Coronary artery (tissue), 2 donors: ENCODE results near the gene ZNF783.
A peak's percentile ranks its signal among the peaks of the same experiment; 100 is the strongest.
"Not testable (repeated sequence)": the region's sequence is repeated elsewhere in the genome, so short reads cannot be mapped to it uniquely, and the experiment has no call there.

Experiments
- DNase-seq: peaks from one replicate; pipeline ENCODE4 v3.0.0-alpha.2; 2017; ENCODE audit warnings: low spot score
- H3K27ac ChIP-seq, 2 donors: fragments of 200-600 bp; sonication (generic); one replicate each; pipeline ENCODE4 v1.5.1; 2016 to 2019
- H3K4me3 ChIP-seq: fragments of 200-600 bp; sonication (generic); 2 replicates; pipeline ENCODE4 v1.5.1; 2016; ENCODE audit warnings: mild to moderate bottlenecking, moderate library complexity
- CTCF ChIP-seq: fragments of 200-600 bp; sonication (generic); IDR thresholded peaks from one replicate; pipeline ENCODE4 v1.5.1; 2019; ENCODE audit warnings: antibody characterized with exemption

Gene ZNF783

GRCh38 chr7:149267733-149268132, 5.7 kb downstream of the ZNF783 start:
- no peak overlapping the region for H3K4me3 ChIP-seq
- no peak overlapping the region for H3K27ac ChIP-seq
- TF ChIP-seq CTCF: no peak
- DNase-seq: no peak

DNA sequence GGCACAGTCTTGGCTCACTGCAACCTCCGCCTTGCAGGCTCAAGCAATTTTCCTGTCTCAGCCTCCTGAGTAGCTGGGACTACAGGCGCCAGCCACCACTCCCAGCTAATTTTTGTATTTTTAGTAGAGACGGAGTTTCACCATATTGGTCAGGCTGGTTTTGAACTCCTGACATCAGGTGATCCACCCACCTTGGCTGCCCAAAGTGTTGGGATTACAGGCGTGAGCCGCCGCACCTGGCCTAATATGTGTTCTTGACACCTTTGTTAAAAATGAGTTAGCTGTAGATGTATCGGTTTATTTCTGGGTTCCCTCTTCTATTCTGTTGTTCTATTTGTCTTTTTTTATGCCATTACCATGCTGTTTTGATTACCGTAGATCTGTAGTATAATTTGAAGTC, 12.4 kb downstream of the ZNF783 start:
- H3K27ac ChIP-seq: not testable (repeated sequence)
- DNase-seq: peak; percentile 56

DNA sequence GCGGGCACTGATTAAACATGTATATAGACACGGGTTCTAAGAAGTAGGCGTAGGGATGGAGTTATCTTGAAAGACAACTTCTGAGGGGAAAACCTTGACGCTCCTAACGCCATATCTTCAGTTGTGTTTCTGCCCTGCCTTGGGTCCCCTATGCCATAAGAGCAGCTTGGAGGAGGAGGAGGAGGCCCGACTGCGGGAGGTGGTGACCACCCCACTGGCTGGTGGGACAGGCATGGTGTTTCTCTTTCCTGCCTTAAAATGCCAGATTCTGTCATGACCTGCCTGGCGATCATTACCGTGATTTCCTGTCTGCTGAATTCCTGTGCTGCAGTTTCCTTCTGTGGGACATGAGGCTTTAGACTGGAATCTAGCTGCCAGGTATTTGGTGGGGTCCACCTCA, 15.9 kb downstream of the ZNF783 start:
- H3K27ac ChIP-seq: no peak overlapping the region
- TF ChIP-seq CTCF: no peak
- H3K4me3 ChIP-seq: no peak overlapping the region
- no peak for DNase-seq

More for the DNA sequence above, 12.4 kb downstream of the ZNF783 start:
- H3K4me3 ChIP-seq: not testable (repeated sequence)

- DNase-seq: peak; percentile 53
- Histone ChIP-seq H3K27ac (no peak overlapping the region), H3K4me3 (no peak overlapping the region)
- no peak for TF ChIP-seq CTCF
Observed at GRCh38 chr7:149278396-149278795, 16.4 kb downstream of the ZNF783 start.

DNA sequence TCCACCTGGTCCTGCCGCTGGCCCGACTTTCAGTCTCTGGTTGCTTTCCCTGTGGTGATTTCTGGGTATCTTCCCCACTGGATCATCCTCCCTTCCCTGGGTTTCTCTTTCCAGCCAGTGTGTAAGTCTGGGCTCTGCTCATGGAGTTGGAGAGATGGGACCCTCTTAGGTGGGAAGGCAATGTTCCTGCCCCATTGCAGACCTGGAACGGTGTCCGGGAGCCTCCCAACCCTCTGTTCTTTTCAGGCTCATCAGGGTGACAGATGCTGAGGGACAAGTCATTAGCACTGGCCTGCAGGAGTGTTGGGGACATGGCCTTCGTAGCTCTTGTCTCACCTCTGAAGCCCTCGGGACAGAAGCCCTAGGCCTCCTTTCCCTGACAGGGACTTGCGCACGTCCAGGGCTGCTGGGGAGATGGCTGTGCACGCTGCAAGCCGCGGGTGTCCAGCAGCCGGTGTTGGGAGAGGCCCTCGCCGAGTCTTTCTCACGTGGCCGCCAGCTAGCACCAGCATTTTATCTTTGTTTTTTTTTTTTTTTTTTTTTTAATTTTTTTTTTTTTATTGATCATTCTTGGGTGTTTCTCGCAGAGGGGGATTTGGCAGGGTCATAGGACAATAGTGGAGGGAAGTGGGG, 17.2 kb downstream of the ZNF783 start:
- DNase-seq: peak; percentile 61
- no peak for TF ChIP-seq CTCF
- Histone ChIP-seq H3K4me3 (no peak overlapping the region), H3K27ac (no peak overlapping the region)

GRCh38 chr7:149280151-149280550, 18.2 kb downstream of the ZNF783 start:
- no peak overlapping the region for H3K4me3 ChIP-seq
- H3K27ac ChIP-seq: no peak overlapping the region
- no peak for TF ChIP-seq CTCF
- no peak for DNase-seq

- H3K4me3 ChIP-seq: no peak overlapping the region
- peak; percentile 67 for DNase-seq
- no peak overlapping the region for H3K27ac ChIP-seq
- no peak for TF ChIP-seq CTCF
Observed at GRCh38 chr7:149280661-149281507, 18.9 kb downstream of the ZNF783 start.
